NCI-H345 treated with DMSO at 0.1 percent for 48 hours (cell line): ENCODE results near the gene INPP5J.
"Not testable (repeated sequence)": the region's sequence is repeated elsewhere in the genome, so short reads cannot be mapped to it uniquely, and the experiment has no call there.

Source experiments
- DNase-seq: peaks from one replicate; lab custom pipeline; 2025; ENCODE audit not compliant: unreplicated experiment; lab: John Stamatoyannopoulos, UW

Gene INPP5J

DNA sequence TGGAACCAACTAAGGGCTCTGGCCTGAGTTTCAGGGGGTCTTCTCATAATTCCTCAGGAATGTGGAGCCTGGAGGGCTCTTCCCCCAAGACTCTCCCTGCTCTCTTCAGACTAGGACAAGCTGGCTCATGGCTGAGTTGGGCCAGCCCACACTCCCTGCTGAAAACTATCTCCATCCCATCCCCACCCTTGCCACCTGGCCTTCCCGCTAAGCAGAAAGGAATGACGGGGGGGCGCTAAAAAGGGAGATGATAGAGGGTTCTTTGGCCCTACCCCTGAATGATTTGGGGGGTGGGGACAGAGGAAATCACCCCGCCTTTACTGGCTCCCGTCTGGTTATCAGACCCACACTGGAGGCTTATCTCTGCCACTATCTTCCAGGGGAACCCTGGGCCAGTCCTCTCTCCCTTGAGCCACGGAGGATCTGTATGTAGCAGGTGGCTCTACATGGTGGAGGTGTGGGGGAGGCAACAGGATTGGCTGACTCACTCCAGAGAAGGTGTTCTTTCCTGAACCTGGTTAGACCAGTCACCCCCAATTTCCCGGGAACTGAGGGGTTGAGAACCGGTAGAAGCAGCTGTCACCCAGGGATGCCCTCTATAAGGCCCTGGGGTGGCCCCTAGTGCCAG lies 35.9 kb upstream of the INPP5J start:
- DNase-seq: no peak

DNA sequence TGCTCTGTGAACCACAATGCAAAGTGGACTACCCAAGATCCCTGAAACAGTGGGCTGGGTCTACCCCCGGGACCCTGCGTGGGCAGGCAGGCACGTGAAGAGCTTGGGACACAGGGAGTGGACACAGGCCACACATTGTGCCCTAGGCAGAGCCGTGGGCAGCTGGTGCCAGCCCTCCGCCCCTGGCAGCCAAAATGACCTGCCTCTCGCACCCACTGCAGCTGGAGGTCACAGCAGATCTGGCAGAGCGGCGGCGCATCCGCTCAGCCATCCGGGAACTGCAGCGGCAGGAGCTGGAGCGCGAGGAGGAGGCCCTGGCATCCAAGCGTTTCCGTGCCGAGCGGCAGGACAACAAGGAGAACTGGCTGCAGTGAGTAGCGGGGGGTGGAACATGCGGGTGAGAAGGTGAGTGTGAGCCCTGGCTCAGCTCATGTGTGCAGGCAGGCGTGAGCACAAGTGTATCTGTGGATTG lies 35.0 kb upstream of the INPP5J start:
- no peak for DNase-seq

DNA sequence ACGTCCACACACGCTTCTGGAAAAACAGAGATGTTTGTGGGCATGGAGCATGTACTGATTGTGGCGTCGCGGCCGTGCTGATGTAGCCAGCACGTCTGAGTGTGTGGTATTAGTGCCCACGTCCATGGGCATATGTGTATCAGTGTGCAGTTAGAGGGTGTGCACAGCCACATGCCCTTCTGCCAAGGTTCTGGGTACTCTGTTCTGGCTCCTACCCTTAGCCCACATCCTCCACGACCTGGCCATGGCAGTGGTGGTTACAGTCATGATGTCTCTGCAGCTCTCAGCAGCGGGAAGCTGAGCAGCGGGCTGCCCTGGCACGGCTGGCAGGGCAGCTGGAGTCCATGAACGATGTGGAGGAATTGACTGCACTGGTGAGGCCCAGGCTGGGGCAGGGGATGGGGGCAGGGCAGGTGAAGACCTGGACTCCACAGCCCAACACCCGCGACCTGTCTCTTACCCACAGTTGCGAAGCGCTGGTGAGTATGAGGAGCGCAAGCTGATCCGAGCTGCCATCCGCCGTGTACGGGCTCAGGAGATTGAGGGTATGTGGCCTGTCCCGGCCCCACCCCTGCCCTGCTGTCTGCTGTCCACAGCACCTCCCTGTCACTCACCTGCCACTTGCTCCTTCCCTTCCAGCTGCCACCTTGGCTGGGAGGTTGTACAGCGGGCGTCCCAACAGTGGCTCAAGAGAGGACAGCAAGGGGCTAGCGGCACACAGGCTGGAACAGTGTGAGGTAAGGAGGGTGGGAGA lies 34.4 kb upstream of the INPP5J start:
- DNase-seq: no peak

- DNase-seq: no peak
Observed at GRCh38 chr22:31089160-31090100, 33.3 kb upstream of the INPP5J start.

- no peak for DNase-seq
Observed at GRCh38 chr22:31090217-31091085, 32.3 kb upstream of the INPP5J start.

- no peak for DNase-seq
Observed at GRCh38 chr22:31091106-31091975, 31.4 kb upstream of the INPP5J start.

DNA sequence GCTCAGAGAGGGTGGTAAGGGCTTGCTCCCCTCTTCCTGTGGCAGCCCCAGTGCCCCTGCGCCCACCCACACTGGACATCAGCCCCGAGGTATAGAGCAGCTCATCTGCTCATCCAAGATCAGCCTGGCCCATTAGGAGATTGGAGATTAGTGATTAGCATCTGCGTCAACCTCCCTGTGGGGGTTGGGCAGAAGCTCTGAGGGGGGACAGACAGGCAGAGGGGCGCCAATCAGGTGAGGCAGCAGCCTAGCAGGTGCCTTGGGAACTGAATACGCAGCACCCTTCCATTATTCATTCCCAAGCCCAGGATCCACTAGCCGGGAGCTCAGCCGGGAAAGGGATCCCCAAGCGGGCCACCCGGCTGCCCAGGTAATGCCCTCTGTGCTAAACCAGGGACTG lies 30.6 kb upstream of the INPP5J start:
- DNase-seq: no peak

GRCh38 chr22:31093086-31093850 lies 29.5 kb upstream of the INPP5J start:
- DNase-seq: no peak

DNA sequence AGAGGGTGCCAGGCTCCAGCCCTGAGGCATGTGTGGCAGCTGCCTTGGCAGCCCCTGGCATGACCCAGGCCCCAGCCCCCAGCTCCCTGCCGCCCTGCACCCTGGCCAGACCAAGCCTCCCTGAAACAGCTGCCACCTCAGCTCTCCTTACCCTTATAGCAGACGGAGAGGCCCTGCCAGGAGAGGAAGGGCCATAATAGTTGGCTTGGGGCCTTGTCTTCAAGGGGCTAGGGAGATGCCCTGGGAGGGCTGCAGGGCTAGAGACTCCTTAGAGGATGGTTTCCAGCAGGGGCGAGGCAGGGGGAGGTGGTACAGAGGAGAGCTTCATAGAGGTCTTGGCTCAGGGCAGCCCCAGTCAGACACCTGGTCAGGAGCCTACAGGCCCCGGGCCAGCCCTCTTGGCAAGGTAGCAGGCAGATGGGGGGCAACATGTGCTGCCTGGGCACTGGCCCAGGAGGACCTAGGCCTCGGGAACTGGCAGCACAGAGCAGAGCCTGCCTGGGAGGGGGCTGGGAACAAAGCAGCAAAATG lies 28.7 kb upstream of the INPP5J start:
- DNase-seq: no peak

- no peak for DNase-seq
Observed at GRCh38 chr22:31094741-31095140, 28.0 kb upstream of the INPP5J start.

DNA sequence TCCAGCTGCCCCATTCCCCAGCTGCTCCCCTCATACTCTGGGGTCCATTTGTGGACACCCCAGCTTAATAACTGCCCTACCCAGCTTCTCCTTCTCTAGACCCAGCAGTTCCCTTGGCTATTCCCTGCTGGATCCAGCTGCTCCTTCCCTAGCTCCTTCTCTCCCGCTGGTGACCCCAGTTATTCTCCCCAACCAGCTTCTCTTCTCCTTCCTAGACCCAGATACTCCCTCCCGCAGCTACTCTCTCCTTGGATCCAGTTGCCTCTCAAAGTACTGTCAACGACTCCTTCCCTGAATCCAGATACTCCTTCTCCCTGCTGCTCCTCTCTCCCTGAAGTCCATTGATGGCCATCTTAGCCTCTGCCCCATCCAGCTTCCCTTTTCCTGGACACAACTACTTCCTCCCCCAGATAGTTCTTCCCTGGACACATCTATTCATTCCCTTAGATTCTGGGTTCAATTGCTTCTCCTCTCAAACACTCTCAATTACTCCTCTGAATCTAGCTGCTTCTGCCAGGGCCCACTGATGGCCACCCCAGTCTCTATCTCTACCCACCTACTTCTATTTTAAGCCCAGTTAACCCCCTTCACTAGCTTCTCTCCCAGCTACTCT lies 27.0 kb upstream of the INPP5J start:
- no peak for DNase-seq

DNA sequence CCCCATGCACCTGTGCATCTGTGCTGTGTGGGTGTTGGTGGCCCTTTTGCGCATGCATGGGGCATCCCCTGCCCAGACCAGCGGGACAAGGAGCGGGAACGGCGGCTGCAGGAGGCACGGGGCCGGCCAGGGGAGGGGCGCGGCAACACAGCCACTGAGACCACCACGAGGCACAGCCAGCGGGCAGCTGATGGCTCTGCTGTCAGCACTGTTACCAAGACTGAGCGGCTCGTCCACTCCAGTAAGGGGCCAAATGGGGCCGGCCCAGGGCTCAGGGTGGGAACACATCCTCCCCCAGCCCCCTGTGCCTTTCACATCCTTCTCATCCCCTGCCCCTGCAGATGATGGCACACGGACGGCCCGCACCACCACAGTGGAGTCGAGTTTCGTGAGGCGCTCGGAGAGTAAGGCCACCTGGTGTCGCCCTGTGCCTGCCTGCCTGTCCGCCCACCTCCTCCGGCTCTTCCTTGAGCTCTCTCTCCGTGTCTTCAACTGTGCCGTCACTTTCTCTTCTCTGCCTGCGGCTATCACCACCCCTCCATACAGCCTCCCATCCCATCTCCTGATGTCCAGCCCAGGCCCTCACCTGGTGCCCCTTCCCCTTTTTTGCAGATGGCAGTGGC lies 26.0 kb upstream of the INPP5J start:
- no peak for DNase-seq

DNA sequence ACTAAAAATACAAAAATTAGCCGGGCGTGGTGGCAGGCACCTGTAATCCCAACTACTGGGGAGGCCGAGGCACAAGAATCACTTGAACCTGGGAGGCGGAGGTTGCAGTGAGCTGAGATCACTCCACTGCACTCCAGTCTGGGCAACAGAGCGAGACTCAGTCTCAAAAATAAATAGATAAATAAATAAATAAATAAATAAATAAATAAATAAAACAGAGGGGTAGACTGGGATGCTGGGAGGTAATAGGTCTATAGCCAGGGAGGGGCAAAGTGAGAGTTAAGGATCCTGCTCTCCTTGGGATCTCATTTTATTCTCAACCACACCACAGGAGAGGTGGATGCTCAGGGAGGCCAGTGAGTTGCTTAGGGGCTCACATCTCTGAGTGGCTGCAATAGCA lies 25.2 kb upstream of the INPP5J start:
- DNase-seq: not testable (repeated sequence)

DNA sequence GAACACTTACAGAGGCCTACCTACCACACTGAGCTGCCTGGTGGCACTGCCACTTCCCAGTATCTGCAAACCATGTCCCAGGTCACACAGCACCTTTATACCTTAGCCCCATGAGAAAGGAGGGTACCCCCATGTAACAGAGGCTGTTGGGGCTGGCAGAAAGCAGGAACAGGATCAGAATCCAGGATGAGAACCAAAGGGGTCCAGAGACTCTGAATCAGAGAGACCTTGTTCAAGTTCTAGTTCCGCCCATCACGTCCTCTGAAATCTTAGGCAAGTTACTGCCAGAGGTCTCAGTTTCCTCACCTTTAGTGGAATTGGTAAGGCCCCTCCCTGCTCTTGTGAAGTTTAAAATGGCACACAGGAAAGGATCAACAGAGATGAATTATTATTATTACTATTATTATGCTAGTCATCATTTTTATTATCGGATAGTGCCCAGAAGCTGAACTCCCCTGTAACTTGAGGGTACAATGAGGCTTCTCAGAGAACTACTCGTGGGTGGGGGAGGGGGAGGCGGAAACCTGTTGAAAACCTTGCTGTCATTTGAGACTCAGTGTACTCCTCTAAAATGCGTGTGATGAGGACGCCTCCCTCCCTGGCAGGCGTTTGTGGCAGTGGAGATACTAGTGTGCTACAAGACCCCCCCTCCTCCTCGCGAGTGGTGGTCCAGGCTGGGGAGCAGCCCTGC lies 24.7 kb upstream of the INPP5J start:
- no peak for DNase-seq

GRCh38 chr22:31098632-31099110 lies 24.1 kb upstream of the INPP5J start:
- no peak for DNase-seq

GRCh38 chr22:31099386-31099785 lies 23.4 kb upstream of the INPP5J start:
- no peak for DNase-seq
